ENCODE results near the gene PGAM5. TPM values are rescaled to one million over a fixed set of nuclear protein-coding genes. Genes with fewer than 3 reads are reported as not detected.

Gene PGAM5
- total and polyA plus RNA-seq, 2 experiments from 2014 or later = 10.2 to 28.7 TPM

- TF ChIP-seq EZH2phosphoT487 (IDR thresholded peaks at IDR 0.05; ENCODE audit: insufficient read depth, low read depth) (no peak), EZH2 (IDR thresholded peaks at IDR 0.05; ENCODE audit: insufficient read depth, poor library complexity, severe bottlenecking) (no peak)
- H3K27ac ChIP-seq = no peak overlapping the region
- H3K4me1 ChIP-seq (ENCODE audit: insufficient read depth) = no peaks in the 10 kb centered on the region
- H3K4me3 ChIP-seq = no peak overlapping the region
- H3K27me3 ChIP-seq (replicated peaks; ENCODE audit: insufficient read depth) = no peaks in the 10 kb centered on the region
- H3K9ac ChIP-seq = no peak overlapping the region
- WGBS, 2 experiments (ENCODE audit: low coverage in 1 of 2, low lambda C conversion rate in 2 of 2, missing lambda C conversion rate in 2 of 2) = 96 to 97% methylated on average over 3 to 5 of the region's 5 CpGs
- no peak overlapping the region for H2AFZ ChIP-seq
- H3K9me3 ChIP-seq (ENCODE audit: low read depth) = no peaks in the 10 kb centered on the region
- no peaks in the 10 kb centered on the region for H4K20me1 ChIP-seq (ENCODE audit: insufficient read depth)
- no peak overlapping the region for H3K4me2 ChIP-seq (ENCODE audit: unreplicated experiment)
- DNase-seq = no peak
- in situ Hi-C loops (cut with MboI) = no loop called here
- H3K79me2 ChIP-seq (ENCODE audit: insufficient read depth) = no peaks in the 10 kb centered on the region; the same call in 1 of the 2 replicates
- H3K36me3 ChIP-seq (ENCODE audit: low read depth) = no peaks in the 10 kb centered on the region
- no peaks in the 10 kb centered on the region for H3F3A ChIP-seq (ENCODE audit: insufficient read depth)
- no peaks in the 10 kb centered on the region for H3K9me2 ChIP-seq (ENCODE audit: insufficient read depth)
Observed at GRCh38 chr12:132674561-132674960, 36.1 kb upstream of the PGAM5 start.

GRCh38 chr12:132675757-132676432 lies 34.7 kb upstream of the PGAM5 start:
- DNase-seq = no peak
- no peaks in the 10 kb centered on the region for H3F3A ChIP-seq (ENCODE audit: insufficient read depth)
- H3K4me3 ChIP-seq = no peak overlapping the region
- H3K36me3 ChIP-seq (ENCODE audit: low read depth) = no peaks in the 10 kb centered on the region
- H3K9ac ChIP-seq = no peak overlapping the region
- no peaks in the 10 kb centered on the region for H3K9me3 ChIP-seq (ENCODE audit: low read depth)
- no peak overlapping the region for H2AFZ ChIP-seq
- no peak overlapping the region for H3K27ac ChIP-seq
- 92% methylated on average over 14 of the region's 14 CpGs for WGBS, 2 experiments (ENCODE audit: low coverage in 1 of 2, low lambda C conversion rate in 2 of 2, missing lambda C conversion rate in 2 of 2)
- H3K9me2 ChIP-seq (ENCODE audit: insufficient read depth) = no peaks in the 10 kb centered on the region
- in situ Hi-C loops (cut with MboI) = no loop called here
- TF ChIP-seq EZH2phosphoT487 (IDR thresholded peaks at IDR 0.05; ENCODE audit: insufficient read depth, low read depth) (no peak), EZH2 (IDR thresholded peaks at IDR 0.05; ENCODE audit: insufficient read depth, poor library complexity, severe bottlenecking) (no peak)
- H3K4me2 ChIP-seq (ENCODE audit: unreplicated experiment) = no peak overlapping the region
- H3K27me3 ChIP-seq (replicated peaks; ENCODE audit: insufficient read depth) = no peaks in the 10 kb centered on the region
- H4K20me1 ChIP-seq (ENCODE audit: insufficient read depth) = no peaks in the 10 kb centered on the region
- no peaks in the 10 kb centered on the region for H3K4me1 ChIP-seq (ENCODE audit: insufficient read depth)
- H3K79me2 ChIP-seq (ENCODE audit: insufficient read depth) = peaks cover 12% of the 10 kb centered on the region

- no peak overlapping the region for H3K4me3 ChIP-seq
- H3K4me1 ChIP-seq (ENCODE audit: insufficient read depth) = no peaks in the 10 kb centered on the region
- H3K9me2 ChIP-seq (ENCODE audit: insufficient read depth) = no peaks in the 10 kb centered on the region
- in situ Hi-C loops (cut with MboI) = no loop called here
- no peak overlapping the region for H3K9ac ChIP-seq
- DNase-seq = no peak
- H3K27me3 ChIP-seq (replicated peaks; ENCODE audit: insufficient read depth) = no peaks in the 10 kb centered on the region
- no peak for TF ChIP-seq EZH2 (IDR thresholded peaks at IDR 0.05; ENCODE audit: insufficient read depth, poor library complexity, severe bottlenecking)
- no peak for TF ChIP-seq EZH2phosphoT487 (IDR thresholded peaks at IDR 0.05; ENCODE audit: insufficient read depth, low read depth)
- no peak overlapping the region for H3K27ac ChIP-seq
- H3K9me3 ChIP-seq (ENCODE audit: low read depth) = no peaks in the 10 kb centered on the region
- WGBS, 2 experiments (ENCODE audit: low coverage in 1 of 2, low lambda C conversion rate in 2 of 2, missing lambda C conversion rate in 2 of 2) = 96 to 97% methylated on average over 9 of the region's 9 CpGs
- no peak overlapping the region for H3K4me2 ChIP-seq (ENCODE audit: unreplicated experiment)
- H3F3A ChIP-seq (ENCODE audit: insufficient read depth) = no peaks in the 10 kb centered on the region
- peaks cover 28% of the 10 kb centered on the region for H3K79me2 ChIP-seq (ENCODE audit: insufficient read depth)
- no peaks in the 10 kb centered on the region for H3K36me3 ChIP-seq (ENCODE audit: low read depth)
- no peaks in the 10 kb centered on the region for H4K20me1 ChIP-seq (ENCODE audit: insufficient read depth)
- H2AFZ ChIP-seq = no peak overlapping the region
Observed at GRCh38 chr12:132677492-132677891, 33.1 kb upstream of the PGAM5 start.

- Histone ChIP-seq H3K9ac (no peak overlapping the region), H4K20me1 (ENCODE audit: insufficient read depth) (no peaks in the 10 kb centered on the region), H3K79me2 (ENCODE audit: insufficient read depth) (peaks cover 48% of the 10 kb centered on the region), H3K9me3 (ENCODE audit: low read depth) (no peaks in the 10 kb centered on the region), H3F3A (ENCODE audit: insufficient read depth) (peaks cover 9% of the 10 kb centered on the region; the same call in 1 of the 2 replicates), H3K27ac (no peak overlapping the region), H3K4me1 (ENCODE audit: insufficient read depth) (no peaks in the 10 kb centered on the region), H3K9me2 (ENCODE audit: insufficient read depth) (no peaks in the 10 kb centered on the region), H3K36me3 (ENCODE audit: low read depth) (no peaks in the 10 kb centered on the region), H3K27me3 (replicated peaks; ENCODE audit: insufficient read depth) (no peaks in the 10 kb centered on the region), H3K4me2 (ENCODE audit: unreplicated experiment) (no peak overlapping the region), H3K4me3 (no peak overlapping the region), H2AFZ (no peak overlapping the region)
- DNase-seq = no peak
- 58% methylated on average over 5 of the region's 5 CpGs for WGBS, 2 experiments (ENCODE audit: low coverage in 1 of 2, low lambda C conversion rate in 2 of 2, missing lambda C conversion rate in 2 of 2)
- in situ Hi-C loops (cut with MboI) = no loop called here
- TF ChIP-seq EZH2 (IDR thresholded peaks at IDR 0.05; ENCODE audit: insufficient read depth, poor library complexity, severe bottlenecking) (no peak), EZH2phosphoT487 (IDR thresholded peaks at IDR 0.05; ENCODE audit: insufficient read depth, low read depth) (no peak)
Observed at GRCh38 chr12:132685400-132685799, 25.2 kb upstream of the PGAM5 start.
